ENCODE data around the gene CEP72.
"Not testable (repeated sequence)": the region's sequence is repeated elsewhere in the genome, so short reads cannot be mapped to it uniquely, and the experiment has no call there.

CEP72 gene

GRCh38 chr5:684751-685216 is 72.6 kb downstream of the CEP72 start:
- DNase-seq (ENCODE audit: low spot score): no peak

GRCh38 chr5:685262-686171 is 73.4 kb downstream of the CEP72 start:
- no peak for DNase-seq (ENCODE audit: low spot score)

- not testable (repeated sequence) for DNase-seq (ENCODE audit: low spot score)
Measured at GRCh38 chr5:686172-686523, 74.0 kb downstream of the CEP72 start.

GRCh38 chr5:686936-687335 is 74.8 kb downstream of the CEP72 start:
- not testable (repeated sequence) for DNase-seq (ENCODE audit: low spot score)

- DNase-seq (ENCODE audit: low spot score): not testable (repeated sequence)
Measured at GRCh38 chr5:688348-689010, 76.3 kb downstream of the CEP72 start.

- DNase-seq (ENCODE audit: low spot score): not testable (repeated sequence)
Measured at GRCh38 chr5:690293-690692, 78.2 kb downstream of the CEP72 start.

- not testable (repeated sequence) for DNase-seq (ENCODE audit: low spot score)
Measured at GRCh38 chr5:691049-691448, 78.9 kb downstream of the CEP72 start.

- no peak for DNase-seq (ENCODE audit: low spot score)
Measured at GRCh38 chr5:691817-692528, 79.8 kb downstream of the CEP72 start.

- not testable (repeated sequence) for DNase-seq (ENCODE audit: low spot score)
Measured at GRCh38 chr5:692529-693041, 80.4 kb downstream of the CEP72 start.

- peak; percentile 81 for DNase-seq (ENCODE audit: low spot score)
Measured at GRCh38 chr5:693271-694041, 81.3 kb downstream of the CEP72 start, which contains the start of gene TPPP. Gene TPPP, minus strand, starts transcription at chr5:693352. Its CDS starts 15,292 bp downstream, at chr5:678060.

- not testable (repeated sequence) for DNase-seq (ENCODE audit: low spot score)
Measured at GRCh38 chr5:694042-694431, 81.9 kb downstream of the CEP72 start.

- DNase-seq (ENCODE audit: low spot score): not testable (repeated sequence)
Measured at GRCh38 chr5:695475-695874, 83.3 kb downstream of the CEP72 start.

GRCh38 chr5:696191-696590 is 84.1 kb downstream of the CEP72 start:
- DNase-seq (ENCODE audit: low spot score): not testable (repeated sequence)

GRCh38 chr5:696753-697702 is 84.9 kb downstream of the CEP72 start:
- DNase-seq (ENCODE audit: low spot score): not testable (repeated sequence)
